ENCODE results near the gene TWIST1.

DNA sequence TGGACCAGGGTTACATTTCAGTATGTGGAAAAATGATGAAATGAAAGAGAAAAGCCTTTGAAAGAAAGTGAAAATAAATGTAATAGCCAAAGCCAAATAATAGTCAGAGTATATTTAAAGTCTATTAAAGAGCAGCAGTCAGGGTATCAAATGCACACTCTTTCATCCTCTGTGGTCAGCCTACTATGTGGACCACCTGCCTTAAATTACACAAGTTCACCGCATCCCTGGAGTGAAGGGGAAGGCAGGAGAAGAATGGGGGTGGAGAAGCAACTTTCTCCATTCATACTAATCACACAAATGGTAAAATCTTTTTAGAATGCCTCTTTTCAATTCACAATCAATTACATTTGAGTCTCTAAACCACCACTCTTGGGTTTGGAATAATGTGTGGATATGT is 16.0 kb downstream of the TWIST1 start:
- TF ChIP-seq, protein P1, sequence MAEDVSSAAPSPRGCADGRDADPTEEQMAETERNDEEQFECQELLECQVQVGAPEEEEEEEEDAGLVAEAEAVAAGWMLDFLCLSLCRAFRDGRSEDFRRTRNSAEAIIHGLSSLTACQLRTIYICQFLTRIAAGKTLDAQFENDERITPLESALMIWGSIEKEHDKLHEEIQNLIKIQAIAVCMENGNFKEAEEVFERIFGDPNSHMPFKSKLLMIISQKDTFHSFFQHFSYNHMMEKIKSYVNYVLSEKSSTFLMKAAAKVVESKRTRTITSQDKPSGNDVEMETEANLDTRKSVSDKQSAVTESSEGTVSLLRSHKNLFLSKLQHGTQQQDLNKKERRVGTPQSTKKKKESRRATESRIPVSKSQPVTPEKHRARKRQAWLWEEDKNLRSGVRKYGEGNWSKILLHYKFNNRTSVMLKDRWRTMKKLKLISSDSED (CRISPR knock-in tag; IDR thresholded peaks at IDR 0.05) = no peak
- TF ChIP-seq SP5 (CRISPR knock-in tag; IDR thresholded peaks at IDR 0.05; ENCODE audit: borderline replicate concordance, low read depth) = no peak
- TF ChIP-seq REXO4 (CRISPR knock-in tag; IDR thresholded peaks at IDR 0.05; ENCODE audit: borderline replicate concordance) = no peak

Measured in HepG2 (cell line).